Skeletal muscle satellite cell (primary cell): ENCODE data around the gene OR4E2. TPM values are rescaled to one million over a fixed set of nuclear protein-coding genes. Genes with fewer than 3 reads are reported as not detected.
"Not testable (repeated sequence)": the region's sequence is repeated elsewhere in the genome, so short reads cannot be mapped to it uniquely, and the experiment has no call there.

ENCODE experiments used
- H3K27me3 ChIP-seq: 2 replicates; pipeline ENCODE4 v1.7.0; 2013; ENCODE audit warnings: low read length; ENCODE audit not compliant: control insufficient read depth, insufficient read depth
- H3K36me3 ChIP-seq: 2 replicates; pipeline ENCODE4 v1.7.0; 2013; ENCODE audit warnings: mild to moderate bottlenecking, control low read depth, low read length; ENCODE audit not compliant: insufficient read depth
- H3K4me1 ChIP-seq: 2 replicates; pipeline ENCODE4 v1.7.0; 2013; ENCODE audit warnings: low read length; ENCODE audit not compliant: control insufficient read depth, insufficient read depth
- H3K4me2 ChIP-seq: 2 replicates; pipeline ENCODE4 v1.7.0; 2013; ENCODE audit warnings: mild to moderate bottlenecking, low read length
- H3K4me3 ChIP-seq: 2 replicates; pipeline ENCODE4 v1.7.0; 2013; ENCODE audit warnings: low read length
- H3K9ac ChIP-seq: 2 replicates; pipeline ENCODE4 v1.7.0; 2013; ENCODE audit warnings: mild to moderate bottlenecking, low read depth, low read length, moderate library complexity
- H3K9me3 ChIP-seq: replicated peaks from 2 replicates; pipeline ENCODE4 v1.7.0; 2013; ENCODE audit warnings: mild to moderate bottlenecking, control low read depth, low read length
- total RNA-seq: library from RNA; depleted of rRNA; stranded (reverse); fragments of >200 nt; gene quantifications from 2 replicates; pipeline ENCODE4 v1.2.3, GENCODE V29; 2012; rRNA removed

The OR4E2 gene, protein sequence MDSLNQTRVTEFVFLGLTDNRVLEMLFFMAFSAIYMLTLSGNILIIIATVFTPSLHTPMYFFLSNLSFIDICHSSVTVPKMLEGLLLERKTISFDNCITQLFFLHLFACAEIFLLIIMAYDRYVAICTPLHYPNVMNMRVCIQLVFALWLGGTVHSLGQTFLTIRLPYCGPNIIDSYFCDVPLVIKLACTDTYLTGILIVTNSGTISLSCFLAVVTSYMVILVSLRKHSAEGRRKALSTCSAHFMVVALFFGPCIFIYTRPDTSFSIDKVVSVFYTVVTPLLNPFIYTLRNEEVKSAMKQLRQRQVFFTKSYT
- not detected in 2 replicates for total RNA-seq

DNA sequence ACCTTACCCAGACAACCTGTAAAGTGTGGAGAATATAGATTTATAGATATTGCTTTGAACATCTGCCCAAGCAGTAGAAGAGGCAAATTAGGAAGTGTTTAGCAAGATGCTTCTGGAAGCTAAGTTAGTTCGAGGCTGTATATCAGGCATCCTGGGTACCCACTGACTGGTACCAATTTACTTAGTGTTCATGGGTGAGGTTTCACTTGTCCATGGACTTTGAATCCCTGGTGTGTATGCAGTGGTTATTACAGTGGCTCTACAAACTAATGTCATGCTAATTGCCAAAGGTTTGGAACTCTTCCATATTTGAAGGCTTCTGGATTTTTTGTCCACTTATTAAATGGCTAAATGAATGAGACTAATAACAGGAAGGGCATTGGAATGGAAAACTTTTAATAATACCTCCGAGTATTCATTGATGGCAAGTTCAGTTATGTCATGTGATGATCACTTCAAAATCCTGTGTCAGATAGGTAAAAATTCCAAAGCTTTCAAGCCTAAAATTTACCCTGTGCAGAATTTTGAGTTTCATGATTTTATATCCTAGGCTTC, at the start of gene OR4E2:
Gene OR4E2, plus strand, starts transcription at position 505 of the 555 bp plus-strand sequence. CDS start 11,248 bp downstream, outside the sequence.
- no peaks in the 10 kb centered on the region for H3K4me1 ChIP-seq

GRCh38 chr14:21612324-21612723, 41.3 kb upstream of the OR4E2 start:
- no peaks in the 10 kb centered on the region for H3K27me3 ChIP-seq
- H3K9me3 ChIP-seq: no peaks in the 10 kb centered on the region
- H3K36me3 ChIP-seq: no peaks in the 10 kb centered on the region
- H3K4me3 ChIP-seq: no peak overlapping the region
- H3K4me1 ChIP-seq: no peaks in the 10 kb centered on the region
- H3K9ac ChIP-seq: no peak overlapping the region
- no peak overlapping the region for H3K4me2 ChIP-seq

More for the DNA sequence above, at the start of gene OR4E2:
- no peak within 1 kb of the TSS for H3K9ac ChIP-seq
- no peaks in the 10 kb centered on the region for H3K27me3 ChIP-seq
- no peaks in the 10 kb centered on the region for H3K9me3 ChIP-seq
- H3K4me2 ChIP-seq: no peak within 1 kb of the TSS
- H3K4me3 ChIP-seq: no peak within 1 kb of the TSS
- H3K36me3 ChIP-seq: no peaks in the 10 kb centered on the region

DNA sequence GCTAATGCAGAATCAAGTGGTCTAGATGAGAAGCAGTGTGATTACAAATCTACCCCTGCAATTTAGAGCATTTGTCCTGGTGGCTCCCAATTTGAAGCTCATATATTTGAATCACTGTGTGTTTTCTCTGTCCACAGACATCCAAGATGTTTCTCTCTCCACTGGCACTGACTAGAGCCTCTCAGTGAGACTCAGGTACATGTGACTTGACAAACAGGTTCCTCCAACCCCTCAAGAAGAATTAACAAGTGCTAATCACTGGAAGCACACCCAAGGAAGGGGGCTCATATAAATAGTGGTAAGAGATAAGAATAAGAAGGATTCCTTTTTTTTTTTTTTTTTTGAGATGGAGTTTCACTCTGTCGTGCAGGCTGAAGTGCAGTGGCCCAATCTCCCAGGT, 39.4 kb upstream of the OR4E2 start:
- H3K9ac ChIP-seq: no peak overlapping the region

GRCh38 chr14:21617614-21618013, 36.0 kb upstream of the OR4E2 start:
- no peaks in the 10 kb centered on the region for H3K36me3 ChIP-seq
- no peaks in the 10 kb centered on the region for H3K9me3 ChIP-seq
- H3K4me1 ChIP-seq: no peaks in the 10 kb centered on the region
- H3K9ac ChIP-seq: no peak overlapping the region
- no peak overlapping the region for H3K4me3 ChIP-seq
- H3K27me3 ChIP-seq: no peaks in the 10 kb centered on the region
- H3K4me2 ChIP-seq: no peak overlapping the region

More for the DNA sequence above, 39.4 kb upstream of the OR4E2 start:
- Histone ChIP-seq H3K9me3 (no peaks in the 10 kb centered on the region), H3K4me3 (no peak overlapping the region), H3K4me2 (no peak overlapping the region), H3K36me3 (no peaks in the 10 kb centered on the region), H3K27me3 (no peaks in the 10 kb centered on the region), H3K4me1 (no peaks in the 10 kb centered on the region)

GRCh38 chr14:21626491-21627230, 27.0 kb upstream of the OR4E2 start:
- no peaks in the 10 kb centered on the region for H3K36me3 ChIP-seq
- no peak overlapping the region for H3K4me3 ChIP-seq
- no peaks in the 10 kb centered on the region for H3K9me3 ChIP-seq
- no peaks in the 10 kb centered on the region for H3K27me3 ChIP-seq
- H3K4me2 ChIP-seq: no peak overlapping the region
- no peak overlapping the region for H3K9ac ChIP-seq
- H3K4me1 ChIP-seq: no peaks in the 10 kb centered on the region

- H3K9ac ChIP-seq, H3K4me2 ChIP-seq, H3K27me3 ChIP-seq, H3K36me3 ChIP-seq, H3K4me3 ChIP-seq, H3K4me1 ChIP-seq, H3K9me3 ChIP-seq: not testable (repeated sequence)
These were observed 23.1 kb upstream of the OR4E2 start for GRCh38 chr14:21630503-21630902.

DNA sequence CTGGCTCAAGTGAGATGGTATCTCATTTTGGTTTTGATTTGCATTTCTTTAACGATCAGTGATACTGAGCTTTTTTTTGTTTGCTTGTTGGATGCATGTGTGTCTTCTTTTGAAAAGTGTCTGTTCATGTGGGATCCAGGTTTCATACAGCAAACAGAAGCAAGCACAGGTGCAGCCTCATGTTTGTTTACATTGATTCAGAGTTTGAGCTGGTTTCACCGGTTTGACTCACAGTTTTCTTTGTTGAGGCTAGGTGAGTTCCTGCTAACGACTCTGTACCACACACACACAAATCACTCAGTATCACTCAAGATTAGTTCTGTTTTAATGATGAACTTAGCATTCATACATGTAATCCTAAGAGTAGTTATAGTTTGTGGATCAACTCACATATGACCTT, 22.6 kb upstream of the OR4E2 start:
- Histone ChIP-seq H3K9me3 (no peaks in the 10 kb centered on the region), H3K27me3 (no peaks in the 10 kb centered on the region), H3K4me1 (no peaks in the 10 kb centered on the region), H3K4me3 (no peak overlapping the region), H3K9ac (no peak overlapping the region), H3K36me3 (no peaks in the 10 kb centered on the region), H3K4me2 (no peak overlapping the region)

- Histone ChIP-seq H3K4me2 (no peak within 1 kb of the TSS), H3K27me3 (no peaks in the 10 kb centered on the region), H3K36me3 (no peaks in the 10 kb centered on the region), H3K4me1 (no peaks in the 10 kb centered on the region), H3K4me3 (no peak within 1 kb of the TSS), H3K9me3 (no peaks in the 10 kb centered on the region), H3K9ac (no peak within 1 kb of the TSS)
These were observed 18.8 kb upstream of the OR4E2 start, which contains the start of gene OR10G2 for GRCh38 chr14:21634840-21635239. TSS of gene OR10G2 (minus strand) at chr14:21634940. CDS start at chr14:21634842, 98 bp downstream.

GRCh38 chr14:21642683-21643082, 11.0 kb upstream of the OR4E2 start:
- H3K36me3 ChIP-seq: no peaks in the 10 kb centered on the region
- no peaks in the 10 kb centered on the region for H3K9me3 ChIP-seq
- H3K4me2 ChIP-seq: no peak overlapping the region
- no peak overlapping the region for H3K4me3 ChIP-seq
- no peaks in the 10 kb centered on the region for H3K27me3 ChIP-seq
- H3K9ac ChIP-seq: no peak overlapping the region
- H3K4me1 ChIP-seq: no peaks in the 10 kb centered on the region

DNA sequence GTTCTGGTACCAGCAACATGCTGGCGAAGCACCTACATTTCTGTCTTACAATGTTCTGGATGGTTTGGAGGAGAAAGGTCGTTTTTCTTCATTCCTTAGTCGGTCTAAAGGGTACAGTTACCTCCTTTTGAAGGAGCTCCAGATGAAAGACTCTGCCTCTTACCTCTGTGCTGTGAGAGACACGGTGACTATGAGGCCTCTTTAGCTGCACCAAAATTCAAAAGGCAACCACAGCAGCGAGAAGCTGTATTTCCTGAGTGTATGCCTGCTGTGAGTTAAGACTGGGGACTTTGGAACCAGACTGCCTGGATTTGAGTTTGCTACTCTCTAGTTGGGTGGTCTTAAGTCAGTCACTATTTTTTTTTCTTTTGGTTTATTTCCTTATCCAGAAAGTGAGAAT, 10.2 kb upstream of the OR4E2 start:
- no peak overlapping the region for H3K4me2 ChIP-seq
- no peaks in the 10 kb centered on the region for H3K27me3 ChIP-seq
- H3K36me3 ChIP-seq: no peaks in the 10 kb centered on the region
- H3K9me3 ChIP-seq: no peaks in the 10 kb centered on the region
- H3K9ac ChIP-seq: no peak overlapping the region
- H3K4me1 ChIP-seq: no peaks in the 10 kb centered on the region
- no peak overlapping the region for H3K4me3 ChIP-seq

GRCh38 chr14:21647380-21647779, 6.3 kb upstream of the OR4E2 start:
- Histone ChIP-seq H3K9me3 (no peaks in the 10 kb centered on the region), H3K27me3 (no peaks in the 10 kb centered on the region), H3K9ac (no peak overlapping the region), H3K4me2 (no peak overlapping the region), H3K4me1 (no peaks in the 10 kb centered on the region), H3K36me3 (no peaks in the 10 kb centered on the region), H3K4me3 (no peak overlapping the region)
